Neural progenitor cell (in vitro differentiated cells): Measurements from ENCODE around the gene COL25A1.

Experiments used
- EZH2 ChIP-seq: fragments of 200-600 bp; sonication (generic); IDR thresholded peaks from 2 replicates; pipeline ENCODE4 v1.6.1; 2017; ENCODE audit warnings: antibody characterized with exemption, mild to moderate bottlenecking, moderate library complexity
- TF ChIP-seq, protein P1 (sequence below): fragments of 200-600 bp; sonication (generic); IDR thresholded peaks from 2 replicates; pipeline ENCODE4 v1.5.1; 2017; ENCODE audit warnings: antibody characterized with exemption, mild to moderate bottlenecking

DNA sequence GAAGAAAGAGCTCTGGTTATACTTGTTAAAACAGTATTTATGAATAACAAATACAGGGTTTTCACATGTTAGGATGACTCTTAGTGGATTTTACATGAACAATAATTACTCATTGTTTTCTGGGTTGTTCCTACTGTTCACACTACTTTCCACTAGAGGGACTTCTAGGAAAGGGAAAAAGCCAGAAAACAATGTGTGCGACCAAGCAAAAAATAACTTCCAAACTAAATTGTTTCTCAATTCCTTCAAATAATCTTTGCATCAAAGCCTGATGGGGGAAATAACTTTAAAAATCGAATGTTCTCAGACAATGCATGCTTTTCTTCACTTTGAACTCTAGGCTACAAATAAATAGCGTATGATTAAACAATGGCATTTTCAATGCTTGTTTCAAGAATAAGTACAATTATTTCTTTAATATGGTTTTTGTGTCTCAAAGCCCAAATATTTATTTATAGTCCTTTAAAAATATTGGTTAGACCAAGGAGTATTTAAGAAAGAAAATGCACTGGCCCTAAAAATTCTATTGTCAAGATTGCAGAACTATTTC is 467.5 kb downstream of the COL25A1 start:
- TF ChIP-seq, protein P1, sequence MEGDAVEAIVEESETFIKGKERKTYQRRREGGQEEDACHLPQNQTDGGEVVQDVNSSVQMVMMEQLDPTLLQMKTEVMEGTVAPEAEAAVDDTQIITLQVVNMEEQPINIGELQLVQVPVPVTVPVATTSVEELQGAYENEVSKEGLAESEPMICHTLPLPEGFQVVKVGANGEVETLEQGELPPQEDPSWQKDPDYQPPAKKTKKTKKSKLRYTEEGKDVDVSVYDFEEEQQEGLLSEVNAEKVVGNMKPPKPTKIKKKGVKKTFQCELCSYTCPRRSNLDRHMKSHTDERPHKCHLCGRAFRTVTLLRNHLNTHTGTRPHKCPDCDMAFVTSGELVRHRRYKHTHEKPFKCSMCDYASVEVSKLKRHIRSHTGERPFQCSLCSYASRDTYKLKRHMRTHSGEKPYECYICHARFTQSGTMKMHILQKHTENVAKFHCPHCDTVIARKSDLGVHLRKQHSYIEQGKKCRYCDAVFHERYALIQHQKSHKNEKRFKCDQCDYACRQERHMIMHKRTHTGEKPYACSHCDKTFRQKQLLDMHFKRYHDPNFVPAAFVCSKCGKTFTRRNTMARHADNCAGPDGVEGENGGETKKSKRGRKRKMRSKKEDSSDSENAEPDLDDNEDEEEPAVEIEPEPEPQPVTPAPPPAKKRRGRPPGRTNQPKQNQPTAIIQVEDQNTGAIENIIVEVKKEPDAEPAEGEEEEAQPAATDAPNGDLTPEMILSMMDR, result peak; percentile 84
- TF ChIP-seq EZH2, result no peak
